Neural cell (in vitro differentiated cells): ENCODE data around the gene SLC6A19.

Experiments used
- MXI1 ChIP-seq: fragments of 450-650 bp; conservative IDR thresholded peaks from 2 replicates; pipeline ENCODE4 v1.6.1; 2014; ENCODE audit warnings: antibody characterized with exemption, mild to moderate bottlenecking; ENCODE audit not compliant: poor library complexity, severe bottlenecking
- TF ChIP-seq, protein P1 (sequence below): fragments of 450-650 bp; IDR thresholded peaks from 2 replicates; pipeline ENCODE4 v1.5.1; 2014; ENCODE audit warnings: antibody characterized with exemption, mild to moderate bottlenecking, moderate library complexity; ENCODE audit not compliant: poor library complexity, severe bottlenecking

DNA sequence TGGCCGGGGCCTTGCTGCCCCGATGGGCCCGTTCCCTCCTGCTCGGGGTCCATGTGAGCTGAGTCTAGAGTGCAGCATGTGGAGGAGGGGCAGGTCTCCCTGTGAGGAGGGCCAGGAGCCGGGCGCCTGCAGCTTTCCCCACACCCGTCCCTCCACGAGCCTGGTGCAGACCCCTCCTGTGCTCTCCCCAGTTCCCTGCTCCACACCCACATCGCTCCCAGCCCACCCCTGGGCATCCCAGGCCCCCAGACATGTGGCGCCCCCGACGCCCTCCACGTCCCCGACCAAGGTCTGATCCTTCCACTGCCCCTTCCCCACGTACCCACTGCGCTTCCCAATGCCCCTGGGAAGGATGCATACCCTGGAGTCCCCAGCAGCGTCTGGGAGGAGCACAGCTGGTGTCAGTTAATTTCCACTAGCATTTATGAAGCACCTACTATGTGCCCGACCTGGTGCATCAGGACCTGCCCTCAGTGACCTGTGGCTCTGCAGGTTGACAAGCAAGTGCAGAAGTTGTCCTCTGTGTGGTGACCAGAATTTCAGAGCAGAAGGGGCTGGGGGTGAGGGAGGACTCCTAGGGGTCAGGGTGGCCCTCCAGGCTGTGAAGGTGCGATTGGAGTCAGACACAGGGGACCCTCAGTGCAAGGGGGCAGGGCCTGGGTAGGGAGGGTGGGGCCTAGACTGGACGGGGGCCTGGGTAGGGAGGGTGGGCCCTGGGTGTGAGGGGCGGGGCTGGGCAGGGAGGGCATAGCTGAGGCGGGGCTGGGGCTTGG, 13.0 kb downstream of the SLC6A19 start:
- TF ChIP-seq MXI1: no peak
- TF ChIP-seq, protein P1, sequence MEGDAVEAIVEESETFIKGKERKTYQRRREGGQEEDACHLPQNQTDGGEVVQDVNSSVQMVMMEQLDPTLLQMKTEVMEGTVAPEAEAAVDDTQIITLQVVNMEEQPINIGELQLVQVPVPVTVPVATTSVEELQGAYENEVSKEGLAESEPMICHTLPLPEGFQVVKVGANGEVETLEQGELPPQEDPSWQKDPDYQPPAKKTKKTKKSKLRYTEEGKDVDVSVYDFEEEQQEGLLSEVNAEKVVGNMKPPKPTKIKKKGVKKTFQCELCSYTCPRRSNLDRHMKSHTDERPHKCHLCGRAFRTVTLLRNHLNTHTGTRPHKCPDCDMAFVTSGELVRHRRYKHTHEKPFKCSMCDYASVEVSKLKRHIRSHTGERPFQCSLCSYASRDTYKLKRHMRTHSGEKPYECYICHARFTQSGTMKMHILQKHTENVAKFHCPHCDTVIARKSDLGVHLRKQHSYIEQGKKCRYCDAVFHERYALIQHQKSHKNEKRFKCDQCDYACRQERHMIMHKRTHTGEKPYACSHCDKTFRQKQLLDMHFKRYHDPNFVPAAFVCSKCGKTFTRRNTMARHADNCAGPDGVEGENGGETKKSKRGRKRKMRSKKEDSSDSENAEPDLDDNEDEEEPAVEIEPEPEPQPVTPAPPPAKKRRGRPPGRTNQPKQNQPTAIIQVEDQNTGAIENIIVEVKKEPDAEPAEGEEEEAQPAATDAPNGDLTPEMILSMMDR: no peak
